Gastrocnemius medialis (tissue), 4 donors: ENCODE measurements around the gene ORMDL2.

Experiments used
- CTCF ChIP-seq, 5 experiments: fragments of 450-650 bp in 3 of 5; fragments of 200-600 bp in 2 of 5; sonication (generic) in 2 of 5; IDR thresholded peaks in 4 of 5; conservative IDR thresholded peaks in 1 of 5; 1 replicate in 4 of 5; 2 replicates in 1 of 5; pipeline ENCODE4 v1.5.1; 2016 to 2019; ENCODE audit warnings: antibody characterized with exemption in 5 of 5, mild to moderate bottlenecking in 3 of 5, moderate library complexity in 3 of 5
- POLR2A ChIP-seq, 2 donors: fragments of 450-650 bp; IDR thresholded peaks; one replicate each; pipeline ENCODE4 v1.6.1; 2017; ENCODE audit warnings: antibody characterized with exemption in 2 of 2, mild to moderate bottlenecking in 2 of 2, moderate library complexity in 2 of 2

- no peak for TF ChIP-seq CTCF (IDR thresholded peaks at IDR 0.05 in 4 of 5, conservative IDR thresholded peaks at IDR 0.05 in 1 of 5)
- no peak for TF ChIP-seq POLR2A (IDR thresholded peaks at IDR 0.05)
Measured at GRCh38 chr12:55806982-55807381, 10.9 kb upstream of the ORMDL2 start.
